Left renal cortex interstitium (tissue), 4 donors: Measurements from ENCODE around the gene BCKDK. TPM values are rescaled to one million over a fixed set of nuclear protein-coding genes. Genes with fewer than 3 reads are reported as not detected.
"Not testable (repeated sequence)": the region's sequence is repeated elsewhere in the genome, so short reads cannot be mapped to it uniquely, and the experiment has no call there.

Source experiments
- DNase-seq, 4 donors: peaks; one replicate each; pipeline ENCODE4 v3.0.0-alpha.2; 2013; ENCODE audit warnings: low read depth in 4 of 4, low spot score in 2 of 4, missing footprints in 1 of 4
- polyA plus RNA-seq, 4 donors: library from polyadenylated mRNA; unstranded; fragments of 120-200 nt; gene quantifications; one replicate each; pipeline ENCODE4 v1.2.1, GENCODE V29; 2013; ENCODE audit not compliant: insufficient read length in 4 of 4

Gene BCKDK
- polyA plus RNA-seq, 4 donors, result 34.5 to 48.8 (median 41.0) TPM

- DNase-seq, result no peak
These were observed 30.7 kb downstream of the BCKDK start for GRCh38 chr16:31138621-31139578.

DNA sequence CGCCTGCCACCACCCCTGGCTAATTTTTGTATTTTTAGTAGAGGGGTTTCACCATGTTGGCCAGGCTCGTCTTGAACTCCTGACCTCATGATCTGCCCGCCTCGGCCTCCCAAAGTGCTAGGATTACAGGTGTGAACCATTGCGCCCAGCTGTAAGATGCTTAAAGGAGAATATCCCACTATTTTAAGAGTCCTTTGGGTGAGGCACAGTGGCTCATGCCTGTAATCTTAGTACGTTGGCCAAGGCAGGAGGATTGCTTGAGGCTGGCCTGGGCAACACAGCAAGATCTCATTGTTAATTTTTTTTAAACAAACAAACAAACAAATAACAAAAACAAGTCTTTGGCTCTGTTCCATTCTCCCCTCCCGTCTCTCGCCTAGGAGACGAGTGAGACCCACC lies 32.9 kb downstream of the BCKDK start:
- not testable (repeated sequence) for DNase-seq

DNA sequence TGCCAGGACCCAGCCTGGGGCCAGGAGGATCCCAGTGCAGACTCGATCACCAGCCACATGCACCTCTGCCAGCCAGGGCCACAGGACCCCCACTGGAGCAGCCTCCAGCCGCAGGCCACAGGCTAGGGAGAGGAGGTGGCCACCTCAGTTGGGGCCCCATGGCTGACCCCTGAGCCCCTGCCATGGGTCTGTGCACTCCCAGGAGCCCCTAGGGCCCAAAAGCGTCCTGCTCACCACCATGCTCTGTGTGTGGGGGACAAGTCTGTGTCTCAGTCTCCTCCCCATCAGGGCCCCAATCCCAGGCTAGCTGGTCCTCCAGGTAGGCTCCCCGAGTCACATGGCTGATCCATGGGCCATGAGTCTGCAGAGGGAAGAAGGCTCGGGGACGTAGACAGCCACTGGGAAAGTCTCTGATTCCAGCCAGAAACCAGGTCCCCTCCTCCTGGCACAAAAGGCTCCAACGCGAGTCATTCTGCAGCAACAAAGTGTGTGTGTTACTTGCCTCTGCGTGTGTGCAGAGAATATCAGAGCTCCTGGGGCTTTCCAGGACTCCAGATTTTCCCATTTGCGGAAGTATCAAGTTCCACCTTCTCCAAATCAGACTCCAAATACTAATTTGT lies 33.4 kb downstream of the BCKDK start:
- DNase-seq, result no peak

DNA sequence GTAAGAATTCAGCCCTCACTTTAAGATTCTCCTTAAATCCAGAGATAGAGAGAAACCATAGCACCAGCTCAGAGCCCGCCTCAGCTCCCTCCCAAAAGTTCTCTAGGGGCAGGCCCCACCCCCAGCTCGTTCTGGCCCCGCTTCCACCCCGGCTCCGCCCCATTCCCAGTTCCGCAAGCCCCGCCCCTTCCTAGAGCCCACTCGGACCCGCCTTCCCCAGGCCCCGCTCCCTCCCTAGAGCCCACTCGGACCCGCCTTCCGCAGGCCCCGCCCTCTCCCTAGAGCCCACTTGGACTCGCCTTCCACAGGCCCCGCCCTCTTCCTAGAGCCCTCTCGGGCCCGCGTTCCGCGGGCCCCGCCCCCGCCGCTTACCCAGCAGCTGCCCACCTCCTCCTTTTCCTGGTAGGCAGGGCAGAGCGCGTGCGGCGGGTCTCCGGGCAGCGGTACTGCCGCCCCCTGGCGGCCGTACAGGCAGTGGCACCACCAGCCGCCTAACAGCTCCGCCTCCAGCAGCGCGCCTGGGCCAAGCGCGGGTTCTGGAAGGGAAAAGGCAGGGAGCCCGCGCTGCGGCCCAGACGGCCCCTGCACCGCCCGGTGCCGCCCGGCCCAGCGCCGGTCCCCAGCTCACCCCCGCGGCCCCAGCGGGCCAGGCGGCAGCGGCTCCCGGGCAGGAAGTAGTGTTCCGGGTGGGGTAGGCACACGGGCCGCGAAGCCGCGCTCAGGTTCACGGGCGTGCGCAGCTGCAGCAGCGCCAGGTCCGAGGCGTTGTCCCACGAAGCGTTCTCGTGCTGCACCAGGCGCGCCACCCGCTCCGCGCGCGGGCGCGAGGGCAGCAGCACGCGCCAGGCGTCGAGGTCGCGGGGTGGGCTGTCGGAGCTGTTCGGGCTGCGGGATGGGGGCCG lies 34.2 kb downstream of the BCKDK start:
- DNase-seq, result peak; percentile 86 to 99 (median 97)

GRCh38 chr16:31143011-31143693 lies 35.0 kb downstream of the BCKDK start:
- DNase-seq, result no peak

GRCh38 chr16:31143694-31144148 lies 35.5 kb downstream of the BCKDK start:
- DNase-seq, result no peak

DNA sequence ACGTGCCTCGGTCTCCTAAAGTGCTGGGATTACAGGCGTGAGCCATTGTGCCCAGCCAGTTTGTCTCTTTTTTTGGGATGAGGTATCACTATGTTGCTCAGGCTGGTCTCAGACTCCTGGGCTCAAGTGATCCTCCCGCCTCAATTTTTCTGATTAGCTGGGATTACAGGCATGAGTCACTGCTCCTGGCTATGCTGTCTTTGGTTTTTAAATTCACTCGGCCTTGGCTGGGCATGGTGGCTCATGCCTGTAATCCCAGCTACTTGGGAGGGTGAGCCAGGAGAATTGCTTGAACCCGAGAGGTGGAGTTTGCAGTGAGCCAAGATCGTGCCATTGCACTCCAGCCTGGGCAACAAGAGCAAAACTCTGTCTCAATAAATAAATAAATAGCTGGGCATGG lies 36.2 kb downstream of the BCKDK start:
- DNase-seq, result not testable (repeated sequence)

GRCh38 chr16:31145398-31145990 lies 37.3 kb downstream of the BCKDK start:
- DNase-seq, result no peak

- DNase-seq, result no peak
These were observed 39.4 kb downstream of the BCKDK start for GRCh38 chr16:31147574-31147973.

DNA sequence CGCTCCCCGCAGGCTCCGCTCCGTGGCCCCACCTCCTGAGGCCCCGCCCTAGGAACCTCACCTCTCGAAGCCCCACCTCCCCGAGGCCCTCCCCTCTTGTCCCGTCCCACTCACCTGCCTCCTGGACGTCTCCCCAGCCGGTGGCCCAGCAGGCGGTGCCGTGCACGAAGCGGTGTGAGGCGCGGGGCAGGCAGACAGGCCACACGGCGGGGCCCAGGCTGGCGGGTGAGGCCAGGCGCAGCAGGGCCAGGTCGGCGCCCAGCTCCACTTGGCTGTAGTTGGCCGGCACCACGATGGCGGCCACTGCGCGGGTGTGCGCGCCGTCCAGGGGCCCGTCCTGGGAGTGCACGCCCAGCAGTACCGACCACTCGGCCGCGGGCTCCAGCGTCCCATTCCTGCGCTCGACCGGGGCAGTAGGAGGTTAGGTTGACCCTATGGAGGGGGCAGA lies 40.1 kb downstream of the BCKDK start:
- DNase-seq, result no peak

- DNase-seq, result no peak
These were observed 40.7 kb downstream of the BCKDK start for GRCh38 chr16:31148896-31149295.

GRCh38 chr16:31149332-31149731 lies 41.1 kb downstream of the BCKDK start:
- no peak for DNase-seq

- DNase-seq, result no peak
These were observed 42.0 kb downstream of the BCKDK start, which contains the start of gene PRSS36 for GRCh38 chr16:31149894-31150890. TSS of gene PRSS36 (minus strand) at chr16:31150066. CDS start at chr16:31150035, 31 bp downstream.

DNA sequence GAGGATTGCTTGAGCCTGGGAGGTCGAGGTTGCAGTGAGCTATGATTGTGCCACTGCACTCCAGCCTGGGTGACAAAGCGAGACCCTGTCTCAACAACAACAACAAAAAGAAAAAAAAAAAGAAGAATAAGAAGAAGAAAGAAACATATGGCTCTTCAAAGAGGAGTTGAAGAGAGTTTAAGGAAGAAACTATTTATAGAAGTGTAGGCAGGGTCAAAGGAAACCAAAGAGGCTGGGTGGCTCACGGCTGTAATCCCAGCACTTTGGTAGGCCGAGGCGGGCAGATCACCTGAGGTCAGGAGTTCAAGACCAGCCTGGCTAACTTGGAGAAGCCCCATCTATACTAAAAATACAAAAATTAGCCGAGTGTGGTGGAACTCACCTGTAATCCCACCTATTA lies 42.8 kb downstream of the BCKDK start:
- DNase-seq, result not testable (repeated sequence)

DNA sequence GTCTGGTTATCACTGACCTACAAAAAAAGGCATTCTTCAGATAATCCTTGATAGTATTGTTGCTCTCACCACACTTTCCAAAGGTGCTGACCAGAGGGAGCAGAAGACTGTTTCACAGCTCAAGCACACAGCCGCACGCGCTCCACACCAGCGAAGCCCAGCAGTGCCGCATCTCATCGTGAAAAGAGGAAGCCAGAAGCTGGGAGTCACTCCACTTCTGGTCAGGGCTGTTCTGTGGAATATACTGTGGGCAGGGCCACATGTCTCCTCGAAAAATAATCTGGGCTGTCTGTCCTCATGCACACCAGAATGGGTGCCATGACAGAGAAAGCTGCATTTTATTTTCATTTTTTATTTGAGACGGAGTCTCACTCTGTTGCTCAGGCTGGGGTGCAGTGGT lies 49.0 kb downstream of the BCKDK start:
- no peak for DNase-seq
